HG02973 (cell line): Measurements from ENCODE around the gene FBXL4.
"Not testable (repeated sequence)": the region's sequence is repeated elsewhere in the genome, so short reads cannot be mapped to it uniquely, and the experiment has no call there.

Experiments
- ATAC-seq: cut with Tn5 transposase; IDR thresholded peaks from one replicate; pipeline ENCODE4 v1.9.1; 2021; ENCODE audit warnings: moderate library complexity; ENCODE audit not compliant: unreplicated experiment

FBXL4 gene

GRCh38 chr6:98946266-98946878 is 1.4 kb downstream of the FBXL4 start:
- no peak for ATAC-seq

- no peak for ATAC-seq
Measured at GRCh38 chr6:98945311-98946115, 2.2 kb downstream of the FBXL4 start.

- no peak for ATAC-seq
Measured at GRCh38 chr6:98944598-98945081, 3.1 kb downstream of the FBXL4 start.

- no peak for ATAC-seq
Measured at GRCh38 chr6:98944168-98944567, 3.6 kb downstream of the FBXL4 start.

DNA sequence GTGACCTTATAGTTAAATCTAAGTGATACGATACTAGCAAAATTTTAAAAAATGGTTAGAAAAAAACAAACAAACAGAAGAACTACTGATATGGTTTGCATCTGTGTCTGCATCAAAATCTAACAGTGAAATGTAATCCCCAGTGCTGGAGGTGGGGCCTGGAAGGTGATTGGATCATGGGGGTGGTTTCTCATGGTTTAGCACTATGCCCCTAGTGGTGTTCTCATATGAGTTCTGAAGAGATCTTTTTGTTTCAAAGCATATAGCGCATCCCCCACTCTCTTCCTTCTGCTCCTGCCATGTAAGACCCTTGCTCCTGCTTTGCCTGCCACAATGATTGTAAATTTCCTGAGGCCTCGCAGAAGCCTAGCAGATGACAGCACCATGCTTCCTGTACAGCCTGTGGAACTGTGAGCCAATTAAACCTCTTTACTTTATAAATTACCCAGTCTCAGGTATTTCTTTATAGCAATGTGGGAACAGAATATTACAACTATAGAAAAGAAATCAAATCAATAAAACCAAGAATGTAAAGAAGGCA is 5.4 kb downstream of the FBXL4 start:
- no peak for ATAC-seq

DNA sequence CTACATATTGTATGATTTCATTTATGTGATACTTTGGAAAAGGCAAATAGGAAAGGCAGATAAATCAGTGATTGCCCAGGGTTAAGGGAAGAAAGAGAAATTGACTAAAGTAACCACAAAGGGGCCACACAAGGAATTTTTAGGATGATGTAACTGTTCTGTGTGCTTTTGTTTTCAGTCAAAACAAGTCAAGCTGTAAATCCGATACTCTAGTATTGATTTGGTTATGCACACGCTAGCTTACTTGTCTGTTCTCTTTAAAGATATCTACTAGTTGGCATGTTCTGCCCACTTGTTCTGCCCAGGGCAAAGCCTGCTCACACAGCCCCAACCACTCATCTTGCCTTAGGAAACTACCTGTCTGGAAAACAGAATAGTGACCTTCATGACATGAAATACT is 6.4 kb downstream of the FBXL4 start:
- no peak for ATAC-seq

DNA sequence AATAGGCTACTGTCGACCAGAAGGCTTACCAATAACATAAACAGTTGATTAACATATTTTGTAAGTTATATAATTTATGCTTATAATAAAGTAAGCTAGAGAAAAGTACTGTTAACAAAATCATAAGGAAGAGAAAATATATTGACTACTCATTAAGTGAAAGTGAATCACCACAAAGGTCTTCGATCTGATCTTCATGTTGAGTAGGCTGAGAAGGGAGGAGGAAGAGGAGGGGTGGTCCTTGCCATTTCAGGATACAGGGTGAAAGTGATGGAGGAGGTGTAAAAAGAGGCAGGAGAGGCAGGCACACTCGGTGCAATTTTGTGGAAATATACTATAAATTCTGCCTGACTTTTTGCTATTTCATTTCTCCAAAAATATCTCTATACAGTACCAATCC is 10.4 kb downstream of the FBXL4 start:
- ATAC-seq = no peak

GRCh38 chr6:98932381-98932780 is 15.4 kb downstream of the FBXL4 start:
- no peak for ATAC-seq

DNA sequence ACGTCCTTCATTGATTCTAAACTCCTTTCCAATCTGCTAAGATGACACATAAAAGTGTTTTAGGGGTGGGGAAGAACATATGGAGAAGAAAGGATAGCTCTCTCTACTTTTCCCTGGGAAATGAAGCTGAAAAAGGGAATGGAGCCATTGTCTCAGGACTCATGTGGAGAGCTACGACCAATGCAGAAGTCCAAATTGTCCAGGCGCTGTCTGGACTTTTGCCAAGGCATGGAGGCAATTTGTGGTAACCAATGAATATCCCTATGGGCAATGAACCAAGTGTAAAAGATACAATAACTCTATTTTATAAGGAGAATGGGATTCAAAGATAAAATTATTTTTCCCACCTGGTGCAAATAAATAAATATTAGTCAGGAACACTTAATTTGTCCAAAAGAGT is 16.1 kb downstream of the FBXL4 start:
- ATAC-seq = no peak

- ATAC-seq = no peak
Measured at GRCh38 chr6:98929498-98930060, 18.2 kb downstream of the FBXL4 start.

- no peak for ATAC-seq
Measured at GRCh38 chr6:98928688-98929087, 19.1 kb downstream of the FBXL4 start.

DNA sequence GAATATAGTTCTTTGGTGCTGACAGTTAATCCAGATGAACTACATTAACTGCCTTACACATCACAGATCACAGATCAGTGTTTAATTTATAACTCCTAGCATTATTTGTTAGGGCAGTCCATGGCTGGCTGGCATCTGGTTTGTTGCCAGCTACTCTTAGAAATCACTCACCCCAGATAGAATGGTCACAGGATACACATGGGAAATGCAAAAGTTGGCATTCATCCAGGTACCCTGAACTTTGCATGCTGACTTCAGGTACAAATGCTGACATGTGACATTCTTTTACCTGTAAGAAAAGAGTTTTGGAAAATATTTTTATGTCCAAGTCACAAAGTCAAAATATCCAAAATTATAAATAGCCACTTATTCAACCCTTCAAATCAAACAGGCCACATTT is 20.2 kb downstream of the FBXL4 start:
- no peak for ATAC-seq

DNA sequence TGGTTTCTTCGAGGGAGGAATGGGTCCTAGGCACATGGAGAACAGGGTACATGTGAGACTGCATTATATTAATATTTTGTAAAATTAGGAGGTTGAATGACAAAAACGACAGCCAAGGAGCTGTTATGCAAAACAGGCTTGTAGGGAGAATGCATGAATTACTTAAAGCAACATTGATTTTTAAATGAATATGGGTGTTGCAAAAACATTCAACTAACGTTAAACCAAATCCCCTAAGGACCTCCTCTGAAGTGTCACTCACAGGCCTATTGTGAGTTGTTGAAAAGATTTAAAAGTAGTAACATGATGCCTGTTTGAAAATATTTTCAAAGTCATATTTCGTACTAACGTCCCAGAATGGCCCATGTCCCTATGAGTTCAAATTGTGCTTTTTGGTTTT is 21.9 kb downstream of the FBXL4 start:
- no peak for ATAC-seq

DNA sequence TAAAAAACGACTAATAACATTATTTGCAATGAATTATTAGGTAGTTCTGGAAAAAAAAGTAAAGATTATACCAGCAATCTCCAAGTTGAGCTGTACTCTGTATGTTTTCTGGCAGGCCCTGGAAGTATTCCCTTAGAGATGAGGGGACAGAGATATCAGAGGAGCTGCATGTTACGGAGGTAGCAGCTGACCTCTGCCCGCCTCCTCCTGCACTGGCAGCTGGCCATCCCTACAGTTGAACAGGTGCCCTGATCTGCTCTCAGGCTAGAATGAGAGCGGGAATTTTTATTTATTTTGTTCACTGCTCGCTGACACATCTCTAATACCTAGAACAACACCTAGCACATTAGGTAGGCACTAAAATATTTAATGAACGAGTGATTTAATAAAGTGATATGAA is 23.1 kb downstream of the FBXL4 start:
- ATAC-seq = no peak

GRCh38 chr6:98920904-98921431 is 26.8 kb downstream of the FBXL4 start:
- ATAC-seq = peak; percentile 98

- not testable (repeated sequence) for ATAC-seq
Measured at GRCh38 chr6:98910946-98911345, 36.8 kb downstream of the FBXL4 start.

DNA sequence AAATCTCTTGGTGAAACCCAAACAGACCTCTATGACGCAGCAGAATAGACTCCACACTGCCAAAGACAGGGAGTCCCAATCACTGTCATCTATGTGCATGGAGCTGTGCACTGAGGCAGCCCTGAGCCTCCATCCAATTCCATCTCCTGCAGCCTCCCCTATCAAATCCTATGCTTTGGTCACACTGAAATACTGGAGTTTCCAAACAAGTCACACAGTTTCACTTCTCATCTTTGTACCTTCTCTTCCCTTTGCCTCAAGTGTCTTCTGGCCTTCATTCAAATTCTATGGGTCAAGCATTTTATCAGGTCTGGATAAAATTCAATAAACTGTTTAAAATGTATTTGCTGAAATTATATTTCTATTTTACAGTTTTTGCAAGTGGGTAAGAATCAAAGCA is 38.5 kb downstream of the FBXL4 start:
- no peak for ATAC-seq

- not testable (repeated sequence) for ATAC-seq
Measured at GRCh38 chr6:98906342-98906741, 41.4 kb downstream of the FBXL4 start.

DNA sequence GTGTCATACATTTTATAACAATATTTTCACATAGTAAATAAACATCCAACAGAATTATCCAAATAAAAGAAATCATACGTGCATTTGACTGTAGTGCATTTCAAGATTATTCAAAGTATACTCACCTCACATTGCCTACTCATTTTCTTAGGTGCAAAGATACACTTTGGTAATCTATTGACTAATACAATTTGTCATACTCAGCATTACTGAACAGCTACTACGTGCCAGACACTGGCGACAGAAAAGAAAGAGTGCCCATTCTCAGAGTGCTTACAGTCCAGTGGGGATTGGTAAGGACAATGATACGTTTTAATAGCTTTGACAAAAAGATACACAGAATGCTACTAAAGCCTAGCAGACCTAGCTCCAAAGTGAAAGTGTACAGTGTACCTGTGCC is 42.0 kb downstream of the FBXL4 start:
- no peak for ATAC-seq

DNA sequence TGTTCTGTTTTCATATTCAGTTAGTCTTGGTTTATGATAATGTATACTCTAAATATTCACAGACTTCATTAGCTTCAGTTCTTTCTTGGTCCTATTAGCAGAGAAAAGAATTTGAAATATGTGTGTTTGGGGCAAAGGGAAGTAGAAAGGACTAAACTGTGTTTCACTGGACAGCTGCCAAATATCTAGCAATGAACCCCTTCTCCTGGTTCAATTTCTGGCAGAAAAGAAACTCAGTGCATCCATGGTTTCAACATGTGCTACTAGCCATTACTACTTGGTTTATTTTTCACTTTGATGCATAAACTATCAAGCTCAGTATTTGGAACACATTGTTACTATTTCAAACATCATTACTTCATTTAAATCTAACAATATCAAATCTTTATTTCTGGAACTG is 43.6 kb downstream of the FBXL4 start:
- no peak for ATAC-seq

GRCh38 chr6:98900706-98901105 is 47.0 kb downstream of the FBXL4 start:
- ATAC-seq = no peak

DNA sequence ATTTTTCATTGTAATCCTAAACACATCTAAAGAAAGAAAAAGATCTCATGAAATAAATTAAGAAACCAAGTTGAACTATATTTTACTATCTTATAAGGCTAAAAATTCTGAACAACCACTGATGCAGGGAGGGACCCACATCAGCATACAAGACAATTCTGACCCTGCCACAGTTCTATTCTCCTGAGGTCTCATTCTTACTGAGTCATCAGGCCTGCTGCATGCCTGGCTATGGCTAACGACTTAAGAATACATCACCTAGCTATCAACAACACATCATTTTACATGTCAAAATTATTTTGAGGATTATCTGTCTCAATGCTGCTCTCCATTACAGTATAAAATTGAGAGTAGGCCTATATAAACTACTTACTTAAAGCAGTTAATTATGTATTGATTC is 52.9 kb downstream of the FBXL4 start:
- ATAC-seq = no peak
